ENCODE results near the gene BCO1.
A peak's percentile ranks its signal among the peaks of the same experiment; 100 is the strongest.

BCO1 gene

GRCh38 chr16:81239367-81240121 lies 1.1 kb downstream of the BCO1 start:
- ChIA-PET CTCF (interaction anchor here (1.0 to 1.4 kb wide), 2 partner anchors 22 kb away, joined by 3 to 10 read pairs; no protein-coding TSS in a partner anchor), POLR2A (interaction anchor here (1.0 kb wide), 1 partner anchor 75 kb away, joined by 3 read pairs; the partner anchor contains the start of gene GAN)
- no peaks in the 10 kb centered on the region for H3K4me1 ChIP-seq (ENCODE audit: control insufficient read depth, insufficient read depth, low read length)
- no peak overlapping the region for H3K27ac ChIP-seq (ENCODE audit: extremely low read depth, low read depth, low read length)
- no peaks in the 10 kb centered on the region for H3K9me3 ChIP-seq (ENCODE audit: control insufficient read depth, insufficient read depth, low read depth, low read length)
- TF ChIP-seq ZBTB8A (tag by site-specific recombination; IDR thresholded peaks at IDR 0.05) (no peak), ZNF692 (tag by site-specific recombination; IDR thresholded peaks at IDR 0.05) (no peak), ZNF777 (tag by site-specific recombination; IDR thresholded peaks at IDR 0.05; ENCODE audit: borderline replicate concordance) (no peak), KLF1 (tag by site-specific recombination; IDR thresholded peaks at IDR 0.05) (no peak), ZNF10 (tag by site-specific recombination; IDR thresholded peaks at IDR 0.05) (no peak), ZNF18 (tag by site-specific recombination; IDR thresholded peaks at IDR 0.05) (no peak), ZNF26 (tag by site-specific recombination; IDR thresholded peaks at IDR 0.05) (no peak), HOXC10 (CRISPR knock-in tag; IDR thresholded peaks at IDR 0.05) (no peak), ZNF341 (tag by site-specific recombination; IDR thresholded peaks at IDR 0.05; ENCODE audit: low read depth) (no peak), ZNF121 (tag by site-specific recombination; IDR thresholded peaks at IDR 0.05) (no peak)
- no peaks in the 10 kb centered on the region for H3K36me3 ChIP-seq (ENCODE audit: control insufficient read depth in 2 of 2, insufficient read depth in 1 of 2, low read length in 2 of 2)
- no peak overlapping the region for H3K4me3 ChIP-seq (ENCODE audit: low read depth, low read length)

GRCh38 chr16:81241706-81242105 lies 3.2 kb downstream of the BCO1 start:
- Histone ChIP-seq H3K27ac (ENCODE audit: extremely low read depth, low read depth, low read length) (no peak overlapping the region), H3K4me3 (ENCODE audit: low read depth, low read length) (no peak overlapping the region), H3K36me3 (ENCODE audit: control insufficient read depth in 2 of 2, insufficient read depth in 1 of 2, low read length in 2 of 2) (no peaks in the 10 kb centered on the region), H3K4me1 (ENCODE audit: control insufficient read depth, insufficient read depth, low read length) (no peaks in the 10 kb centered on the region), H3K9me3 (ENCODE audit: control insufficient read depth, insufficient read depth, low read depth, low read length) (no peaks in the 10 kb centered on the region)
- 0 out of 2 replicates have a peak, but pooled peaks have one; percentile 44 for TF ChIP-seq ZNF10 (tag by site-specific recombination; IDR thresholded peaks at IDR 0.05)
- TF ChIP-seq ZNF2 (tag by site-specific recombination; IDR thresholded peaks at IDR 0.05): no peak
- TF ChIP-seq ZNF654 (tag by site-specific recombination; IDR thresholded peaks at IDR 0.05; ENCODE audit: low read depth): no peak
- no peak for TF ChIP-seq ELK4 (IDR thresholded peaks at IDR 0.05; ENCODE audit: borderline replicate concordance, low read depth, low read length)
- POLR2A ChIA-PET: no interaction called here
- CTCF ChIA-PET: no interaction called here

GRCh38 chr16:81242977-81243618 lies 4.6 kb downstream of the BCO1 start:
- CTCF ChIA-PET: interaction anchor here (2.4 kb wide), 1 partner anchor 18 kb away, joined by 8 read pairs; no protein-coding TSS in a partner anchor
- Histone ChIP-seq H3K36me3 (ENCODE audit: control insufficient read depth in 2 of 2, insufficient read depth in 1 of 2, low read length in 2 of 2) (no peaks in the 10 kb centered on the region), H3K4me1 (ENCODE audit: control insufficient read depth, insufficient read depth, low read length) (no peaks in the 10 kb centered on the region), H3K9me3 (ENCODE audit: control insufficient read depth, insufficient read depth, low read depth, low read length) (no peaks in the 10 kb centered on the region), H3K4me3 (ENCODE audit: low read depth, low read length) (no peak overlapping the region), H3K27ac (ENCODE audit: extremely low read depth, low read depth, low read length) (no peak overlapping the region)
- POLR2A ChIA-PET: no interaction called here
- TF ChIP-seq ZBTB49 (tag by site-specific recombination; IDR thresholded peaks at IDR 0.05; ENCODE audit: low read depth) (no peak), ZBTB44 (tag by site-specific recombination; IDR thresholded peaks at IDR 0.05) (no peak), KLF7 (tag by site-specific recombination; IDR thresholded peaks at IDR 0.05; ENCODE audit: borderline replicate concordance) (no peak), ZNF398 (tag by site-specific recombination; IDR thresholded peaks at IDR 0.05) (no peak)

Data from HEK293 (cell line).